BJ (cell line): Measurements from ENCODE around the gene SLC12A3. TPM values are rescaled to one million over a fixed set of nuclear protein-coding genes. Genes with fewer than 3 reads are reported as not detected.

ENCODE experiments used
- CTCF ChIA-PET: fragments of 350-600 bp; formaldehyde crosslinking; extraction: SDS; loops from one replicate; lab custom pipeline; 2021; ENCODE audit warnings: antibody characterized with exemption, inconsistent platforms; lab: Yijun Ruan, JAX
- POLR2A ChIA-PET: fragments of 300-600 bp; sonication (Branson Sonifier 250); formaldehyde crosslinking; extraction: SDS; loops from one replicate; lab custom pipeline; 2021; ENCODE audit warnings: antibody characterized with exemption; lab: Charles Lee
- DNase-seq: peaks from one replicate; pipeline ENCODE4 v3.0.0-alpha.2; 2011; ENCODE audit warnings: low read depth
- H3K27me3 ChIP-seq: 2 replicates; pipeline ENCODE4 v1.6.0; 2011; ENCODE audit warnings: low read length; ENCODE audit not compliant: control insufficient read depth, insufficient read depth
- H3K36me3 ChIP-seq: 2 replicates; pipeline ENCODE4 v1.5.1; 2011; ENCODE audit warnings: low read length; ENCODE audit not compliant: control insufficient read depth, insufficient read depth
- H3K4me3 ChIP-seq: 2 replicates; pipeline ENCODE4 v1.5.1; 2011; ENCODE audit warnings: low read depth, mild to moderate bottlenecking, control low read depth, low read length
- CTCF ChIP-seq: IDR thresholded peaks from 2 replicates; pipeline ENCODE4 v1.5.1; 2011; ENCODE audit warnings: low read depth, mild to moderate bottlenecking, control low read depth, inconsistent platforms, low read length, moderate library complexity; ENCODE audit not compliant: insufficient read depth
- polyA plus RNA-seq: library from polyadenylated mRNA; depleted of rRNA; stranded (reverse); fragments of >200 nt; gene quantifications from 2 replicates; pipeline ENCODE4 v1.2.3, GENCODE V29; 2011

The SLC12A3 gene
- polyA plus RNA-seq, 1 experiment, result not detected

- no peak for TF ChIP-seq CTCF
- CTCF ChIA-PET, result no interaction called here
- H3K36me3 ChIP-seq, result no peaks in the 10 kb centered on the region
Observed at GRCh38 chr16:56898847-56899246, 33.8 kb downstream of the SLC12A3 start.

GRCh38 chr16:56903866-56904265 is 38.9 kb downstream of the SLC12A3 start:
- TF ChIP-seq CTCF, result no peak
- Histone ChIP-seq H3K36me3 (no peaks in the 10 kb centered on the region), H3K27me3 (peaks cover 3% of the 10 kb centered on the region), H3K4me3 (no peak overlapping the region)
- ChIA-PET CTCF (no interaction called here), POLR2A (no interaction called here)
- no peak for DNase-seq

More at GRCh38 chr16:56898847-56899246, 33.8 kb downstream of the SLC12A3 start:
- no peak for DNase-seq
- Histone ChIP-seq H3K27me3 (peaks cover 6% of the 10 kb centered on the region), H3K4me3 (no peak overlapping the region)
- POLR2A ChIA-PET, result no interaction called here

GRCh38 chr16:56907401-56907800 is 42.4 kb downstream of the SLC12A3 start:
- no peak overlapping the region for H3K4me3 ChIP-seq
- DNase-seq, result no peak
- no peaks in the 10 kb centered on the region for H3K27me3 ChIP-seq
- H3K36me3 ChIP-seq, result no peaks in the 10 kb centered on the region
- ChIA-PET POLR2A (no interaction called here), CTCF (no interaction called here)
- TF ChIP-seq CTCF, result no peak

GRCh38 chr16:56909527-56909979 is 44.5 kb downstream of the SLC12A3 start:
- ChIA-PET POLR2A (interaction anchor here (0.6 to 1.1 kb wide), 2 partner anchors 11 to 158 kb away, joined by 3 read pairs; no protein-coding TSS in a partner anchor), CTCF (interaction anchor here (1.3 to 1.4 kb wide), 2 partner anchors 22 to 24 kb away, joined by 4 to 5 read pairs; partner anchors contain the start of gene HERPUD1)
- Histone ChIP-seq H3K36me3 (no peaks in the 10 kb centered on the region), H3K27me3 (no peaks in the 10 kb centered on the region), H3K4me3 (no peak overlapping the region)
- no peak for DNase-seq
- no peak for TF ChIP-seq CTCF

GRCh38 chr16:56910112-56910511 is 45.1 kb downstream of the SLC12A3 start:
- no peak for DNase-seq
- CTCF ChIA-PET, result interaction anchor here (0.8 to 1.9 kb wide), 5 partner anchors 15 to 135 kb away, joined by 3 to 5 read pairs (median 4); partner anchors contain the start of gene HERPUD1
- no peak for TF ChIP-seq CTCF
- Histone ChIP-seq H3K4me3 (no peak overlapping the region), H3K36me3 (no peaks in the 10 kb centered on the region), H3K27me3 (no peaks in the 10 kb centered on the region)
- POLR2A ChIA-PET, result interaction anchor here (0.5 to 1.8 kb wide), 4 partner anchors 21 to 157 kb away, joined by 3 to 16 read pairs (median 9); partner anchors contain the start of gene HERPUD1
